Smooth muscle cell (in vitro differentiated cells): ENCODE results near the gene PAFAH1B2. TPM values are rescaled to one million over a fixed set of nuclear protein-coding genes. Genes with fewer than 3 reads are reported as not detected.

Experiments used
- DNase-seq: peaks from one replicate; lab custom pipeline; 2025; ENCODE audit not compliant: unreplicated experiment; lab: John Stamatoyannopoulos, UW
- H2AFZ ChIP-seq: fragments of 200-600 bp; sonication (generic); 2 replicates; pipeline ENCODE4 v1.6.0; 2016; ENCODE audit warnings: antibody characterized with exemption, low read depth, mild to moderate bottlenecking
- H3F3A ChIP-seq: fragments of 200-600 bp; sonication (generic); 2 replicates; pipeline ENCODE4 v1.6.0; 2017; ENCODE audit warnings: antibody characterized with exemption, low read depth
- H3K27ac ChIP-seq: fragments of 200-600 bp; sonication (generic); 2 replicates; pipeline ENCODE4 v1.5.1; 2016; ENCODE audit warnings: low read depth, mild to moderate bottlenecking
- H3K27me3 ChIP-seq: fragments of 200-600 bp; sonication (generic); 2 replicates; pipeline ENCODE4 v1.6.1; 2016; ENCODE audit warnings: low read depth, mild to moderate bottlenecking
- H3K36me3 ChIP-seq: fragments of 200-600 bp; sonication (generic); 2 replicates; pipeline ENCODE4 v1.5.1; 2016; ENCODE audit warnings: low read depth
- H3K4me1 ChIP-seq: fragments of 200-600 bp; sonication (generic); 2 replicates; pipeline ENCODE4 v1.5.1; 2016; ENCODE audit warnings: low read depth
- H3K4me2 ChIP-seq: fragments of 200-600 bp; sonication (generic); 2 replicates; pipeline ENCODE4 v1.6.0; 2016; ENCODE audit warnings: mild to moderate bottlenecking
- H3K4me3 ChIP-seq: fragments of 200-600 bp; sonication (generic); 2 replicates; pipeline ENCODE4 v1.5.1; 2016; ENCODE audit warnings: mild to moderate bottlenecking
- H3K79me2 ChIP-seq: fragments of 200-600 bp; sonication (generic); 2 replicates; pipeline ENCODE4 v1.6.0; 2016; ENCODE audit warnings: low read depth, mild to moderate bottlenecking
- H3K9ac ChIP-seq: fragments of 200-600 bp; sonication (generic); 2 replicates; pipeline ENCODE4 v1.6.0; 2016; ENCODE audit warnings: low read depth
- H3K9me3 ChIP-seq: fragments of 200-600 bp; sonication (generic); replicated peaks from 2 replicates; pipeline ENCODE4 v1.5.1; 2016; ENCODE audit warnings: low read depth
- H4K20me1 ChIP-seq: fragments of 200-600 bp; sonication (generic); 2 replicates; pipeline ENCODE4 v1.6.0; 2016; ENCODE audit warnings: low read depth
- WGBS: methylation state at CpG from one replicate; pipeline ENCODE4 v1.1.7; 2016; ENCODE audit warnings: low lambda C conversion rate; 5-methylcytosine and 5-hydroxymethylcytosine counted together
- polyA plus RNA-seq: library from polyadenylated mRNA; unstranded; fragments of >200 nt; fragmentation: Nextera tagmentation; extraction: Ambion mirVana; gene quantifications from 2 replicates; pipeline ENCODE4 v1.2.1, GENCODE V29; 2016
- total RNA-seq: library from RNA; depleted of rRNA; stranded (reverse); fragments of >200 nt; gene quantifications from 2 replicates; pipeline ENCODE4 v1.2.3, GENCODE V29; 2014
- TF ChIP-seq, protein P1 (sequence below): fragments of 200-600 bp; sonication (generic); IDR thresholded peaks from 2 replicates; pipeline ENCODE4 v1.5.1; 2017; ENCODE audit warnings: borderline replicate concordance, mild to moderate bottlenecking, antibody characterized with exemption; ENCODE audit not compliant: insufficient read depth, poor library complexity, severe bottlenecking

The PAFAH1B2 gene
- total and polyA plus RNA-seq, 2 experiments from 2014 or later: 30.7 to 146 TPM

DNA sequence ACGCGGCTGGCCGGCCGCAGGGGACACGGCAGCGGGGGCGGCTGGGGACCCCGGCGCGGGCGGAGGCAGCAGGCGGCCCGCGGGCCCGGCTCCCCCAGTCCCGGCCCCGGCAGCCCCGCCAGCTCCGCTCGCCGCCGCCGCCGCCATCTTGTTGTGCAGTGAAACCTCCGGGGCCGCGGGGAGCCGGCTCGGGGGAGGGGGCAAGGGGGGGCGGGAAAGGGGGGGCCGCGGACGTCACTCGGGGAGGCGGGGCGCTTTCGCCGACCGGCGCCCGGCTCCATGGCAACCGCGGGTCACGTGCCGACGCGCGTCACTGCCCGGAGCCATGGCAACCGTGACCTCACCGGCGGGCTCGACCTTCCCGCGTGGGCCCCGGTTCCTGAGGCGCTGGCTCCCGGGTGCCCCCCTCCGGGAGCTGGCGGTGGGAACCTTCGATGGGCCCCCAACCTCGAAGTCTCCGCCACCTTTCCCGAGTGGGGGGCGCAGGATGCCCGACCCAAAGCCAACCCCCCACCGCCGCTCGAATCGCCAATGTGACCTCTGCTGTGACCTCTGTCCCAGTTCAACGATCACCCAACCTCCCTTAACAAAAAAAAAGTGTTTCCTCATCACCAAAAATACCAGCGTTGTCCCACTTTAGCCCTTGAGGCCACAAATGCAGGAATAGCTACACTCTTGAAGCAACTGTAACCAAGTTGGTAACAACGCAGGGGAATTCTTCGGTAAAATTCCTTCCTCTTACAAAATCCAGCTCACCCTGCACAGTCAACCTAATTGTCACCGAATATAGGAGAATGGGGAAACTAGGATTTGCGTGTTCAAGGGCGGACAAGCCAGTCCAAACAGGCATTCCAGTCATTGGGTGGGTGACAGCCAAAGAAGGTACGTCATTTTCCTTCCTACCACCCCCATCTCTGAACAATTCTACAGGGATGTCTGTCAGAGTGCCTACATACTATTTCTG lies 45.5 kb upstream of the PAFAH1B2 start, which contains the start of gene SIK3:
Gene SIK3 (minus strand): TSS at position 160 of the 964 bp plus-strand sequence. CDS start 13 bp downstream, at position 147.
- WGBS: 7% methylated on average over 41 of the region's 78 CpGs
- Histone ChIP-seq H3K4me3 (peak within 1 kb of the TSS; percentile 86), H3K4me1 (peaks cover 33% of the 10 kb centered on the region), H3K27me3 (no peaks in the 10 kb centered on the region), H3F3A (no peaks in the 10 kb centered on the region), H3K9ac (peak within 1 kb of the TSS; percentile 95), H3K9me3 (no peaks in the 10 kb centered on the region), H2AFZ (peak within 1 kb of the TSS; percentile 67), H3K79me2 (peaks cover 42% of the 10 kb centered on the region), H3K27ac (peak within 1 kb of the TSS; percentile 94), H3K36me3 (no peaks in the 10 kb centered on the region), H3K4me2 (peak within 1 kb of the TSS; percentile 82), H4K20me1 (peaks cover 39% of the 10 kb centered on the region)
- peak; percentile 86 for DNase-seq
- TF ChIP-seq, protein P1, sequence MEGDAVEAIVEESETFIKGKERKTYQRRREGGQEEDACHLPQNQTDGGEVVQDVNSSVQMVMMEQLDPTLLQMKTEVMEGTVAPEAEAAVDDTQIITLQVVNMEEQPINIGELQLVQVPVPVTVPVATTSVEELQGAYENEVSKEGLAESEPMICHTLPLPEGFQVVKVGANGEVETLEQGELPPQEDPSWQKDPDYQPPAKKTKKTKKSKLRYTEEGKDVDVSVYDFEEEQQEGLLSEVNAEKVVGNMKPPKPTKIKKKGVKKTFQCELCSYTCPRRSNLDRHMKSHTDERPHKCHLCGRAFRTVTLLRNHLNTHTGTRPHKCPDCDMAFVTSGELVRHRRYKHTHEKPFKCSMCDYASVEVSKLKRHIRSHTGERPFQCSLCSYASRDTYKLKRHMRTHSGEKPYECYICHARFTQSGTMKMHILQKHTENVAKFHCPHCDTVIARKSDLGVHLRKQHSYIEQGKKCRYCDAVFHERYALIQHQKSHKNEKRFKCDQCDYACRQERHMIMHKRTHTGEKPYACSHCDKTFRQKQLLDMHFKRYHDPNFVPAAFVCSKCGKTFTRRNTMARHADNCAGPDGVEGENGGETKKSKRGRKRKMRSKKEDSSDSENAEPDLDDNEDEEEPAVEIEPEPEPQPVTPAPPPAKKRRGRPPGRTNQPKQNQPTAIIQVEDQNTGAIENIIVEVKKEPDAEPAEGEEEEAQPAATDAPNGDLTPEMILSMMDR: peak; percentile 34

DNA sequence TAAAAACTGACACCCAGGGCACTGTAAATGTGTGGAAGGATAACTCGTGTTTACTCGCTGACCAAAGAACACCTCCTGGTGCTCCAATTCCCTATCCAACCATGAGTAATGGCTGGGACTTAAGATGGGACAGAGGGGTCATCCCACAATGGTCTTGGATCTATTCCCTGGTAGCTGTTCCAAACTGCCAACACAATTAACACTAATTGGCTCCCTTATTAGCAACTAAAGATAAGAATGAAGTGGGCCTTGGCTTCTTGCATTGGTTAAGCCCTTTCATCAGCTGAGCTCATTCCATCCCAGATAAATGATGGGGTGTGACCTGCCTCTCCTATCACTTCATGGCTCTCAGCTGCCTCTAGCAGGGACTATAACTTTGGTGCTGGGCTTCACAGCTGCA lies 44.4 kb upstream of the PAFAH1B2 start:
- Histone ChIP-seq H4K20me1 (peaks cover 27% of the 10 kb centered on the region), H3K79me2 (peaks cover 32% of the 10 kb centered on the region), H3K4me2 (no peak overlapping the region), H3K36me3 (no peaks in the 10 kb centered on the region), H3K27me3 (no peaks in the 10 kb centered on the region), H3K27ac (peak overlapping the region; percentile 94), H3K4me1 (peaks cover 31% of the 10 kb centered on the region), H3K9ac (peak overlapping the region; percentile 94), H2AFZ (no peak overlapping the region), H3K9me3 (no peaks in the 10 kb centered on the region), H3K4me3 (no peak overlapping the region), H3F3A (no peaks in the 10 kb centered on the region)
- WGBS: 72% methylated on average over 2 of the region's 2 CpGs
- no peak for DNase-seq
- TF ChIP-seq, protein P1: no peak

DNA sequence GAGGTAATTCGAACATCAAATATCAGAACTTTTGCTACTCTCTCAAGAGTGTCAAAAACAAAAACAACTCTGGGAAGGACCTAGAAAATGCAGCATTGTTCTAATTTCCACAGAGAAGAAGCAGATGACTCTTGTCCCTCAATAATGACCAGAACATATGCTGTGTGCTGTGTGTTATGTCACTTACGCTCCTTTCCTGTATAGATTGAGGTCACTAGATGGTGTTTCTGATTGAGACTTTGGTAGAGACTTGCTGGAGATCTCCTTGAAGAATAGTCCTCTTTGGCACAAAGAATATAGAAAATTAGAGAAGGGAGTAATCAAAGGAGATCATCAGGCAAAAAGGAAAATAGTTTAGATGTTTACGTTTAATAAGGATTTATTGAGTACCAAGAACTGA lies 43.5 kb upstream of the PAFAH1B2 start:
- no peaks in the 10 kb centered on the region for H3K9me3 ChIP-seq
- peaks cover 22% of the 10 kb centered on the region for H3K4me1 ChIP-seq
- no peak overlapping the region for H3K4me2 ChIP-seq
- no peaks in the 10 kb centered on the region for H3K36me3 ChIP-seq
- no peaks in the 10 kb centered on the region for H3F3A ChIP-seq
- H4K20me1 ChIP-seq: peaks cover 19% of the 10 kb centered on the region
- no peak overlapping the region for H2AFZ ChIP-seq
- DNase-seq: no peak
- H3K9ac ChIP-seq: no peak overlapping the region
- H3K4me3 ChIP-seq: no peak overlapping the region
- TF ChIP-seq, protein P1: no peak
- peaks cover 23% of the 10 kb centered on the region for H3K79me2 ChIP-seq
- no peaks in the 10 kb centered on the region for H3K27me3 ChIP-seq
- 98% methylated on average over 3 of the region's 3 CpGs for WGBS
- no peak overlapping the region for H3K27ac ChIP-seq
